Nephron progenitor cell (in vitro differentiated cells): ENCODE results near the gene HSFX3.
"Not testable (repeated sequence)": the region's sequence is repeated elsewhere in the genome, so short reads cannot be mapped to it uniquely, and the experiment has no call there.

Source experiments
- DNase-seq: peaks from one replicate; pipeline ENCODE4 v3.0.0; 2021
- H3K27ac Mint-ChIP-seq: 2 replicates; pipeline ENCODE4 v1.8.0; 2021; ENCODE audit warnings: mild to moderate bottlenecking, moderate library complexity, mixed read lengths
- H3K27me3 Mint-ChIP-seq: 2 replicates; pipeline ENCODE4 v1.8.0; 2021; ENCODE audit warnings: mild to moderate bottlenecking, low read depth, mixed read lengths; ENCODE audit not compliant: poor library complexity
- H3K36me3 Mint-ChIP-seq: 2 replicates; pipeline ENCODE4 v1.8.0; 2021; ENCODE audit warnings: low read depth, mixed read lengths
- H3K4me1 Mint-ChIP-seq: 2 replicates; pipeline ENCODE4 v1.8.0; 2021; ENCODE audit warnings: mixed read lengths
- H3K4me3 Mint-ChIP-seq: 2 replicates; pipeline ENCODE4 v1.8.0; 2021; ENCODE audit warnings: mild to moderate bottlenecking, moderate library complexity, mixed read lengths
- H3K9me3 Mint-ChIP-seq: 2 replicates; pipeline ENCODE4 v1.8.0; 2021; ENCODE audit warnings: mild to moderate bottlenecking, moderate library complexity, mixed read lengths
- TF ChIP-seq, protein P1 (sequence below): fragments of 200-600 bp; sonication (generic); IDR thresholded peaks from 2 replicates; pipeline ENCODE4 v1.5.0; 2021; ENCODE audit warnings: antibody characterized with exemption

The HSFX3 gene

DNA sequence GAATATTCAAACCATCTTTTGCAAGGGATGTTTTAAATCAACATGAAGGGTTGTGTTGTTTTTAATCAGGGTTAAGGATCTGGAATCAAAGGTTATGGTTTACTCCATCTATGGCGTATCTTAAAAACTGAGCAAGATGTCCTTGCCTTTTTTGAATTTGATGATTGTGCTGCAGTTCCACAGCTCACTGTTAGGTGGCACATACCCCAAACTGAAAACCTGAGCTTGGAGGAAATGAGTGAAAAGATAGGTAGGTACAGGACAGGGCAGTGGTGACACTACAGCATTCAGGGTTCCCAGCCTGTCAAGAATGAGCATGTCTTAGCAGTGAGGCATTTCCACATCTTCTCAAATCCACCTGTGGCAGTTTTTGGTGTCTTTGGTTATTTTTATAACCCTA, 22.0 kb downstream of the HSFX3 start:
- H3K9me3 Mint-ChIP-seq: peaks cover 35% of the 10 kb centered on the region
- no peaks in the 10 kb centered on the region for H3K4me1 Mint-ChIP-seq
- DNase-seq: no peak
- H3K27me3 Mint-ChIP-seq: no peaks in the 10 kb centered on the region
- H3K27ac Mint-ChIP-seq: no peak overlapping the region
- no peak overlapping the region for H3K4me3 Mint-ChIP-seq
- H3K36me3 Mint-ChIP-seq: peaks cover 5% of the 10 kb centered on the region
- TF ChIP-seq, protein P1, sequence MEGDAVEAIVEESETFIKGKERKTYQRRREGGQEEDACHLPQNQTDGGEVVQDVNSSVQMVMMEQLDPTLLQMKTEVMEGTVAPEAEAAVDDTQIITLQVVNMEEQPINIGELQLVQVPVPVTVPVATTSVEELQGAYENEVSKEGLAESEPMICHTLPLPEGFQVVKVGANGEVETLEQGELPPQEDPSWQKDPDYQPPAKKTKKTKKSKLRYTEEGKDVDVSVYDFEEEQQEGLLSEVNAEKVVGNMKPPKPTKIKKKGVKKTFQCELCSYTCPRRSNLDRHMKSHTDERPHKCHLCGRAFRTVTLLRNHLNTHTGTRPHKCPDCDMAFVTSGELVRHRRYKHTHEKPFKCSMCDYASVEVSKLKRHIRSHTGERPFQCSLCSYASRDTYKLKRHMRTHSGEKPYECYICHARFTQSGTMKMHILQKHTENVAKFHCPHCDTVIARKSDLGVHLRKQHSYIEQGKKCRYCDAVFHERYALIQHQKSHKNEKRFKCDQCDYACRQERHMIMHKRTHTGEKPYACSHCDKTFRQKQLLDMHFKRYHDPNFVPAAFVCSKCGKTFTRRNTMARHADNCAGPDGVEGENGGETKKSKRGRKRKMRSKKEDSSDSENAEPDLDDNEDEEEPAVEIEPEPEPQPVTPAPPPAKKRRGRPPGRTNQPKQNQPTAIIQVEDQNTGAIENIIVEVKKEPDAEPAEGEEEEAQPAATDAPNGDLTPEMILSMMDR: peak; percentile 31

DNA sequence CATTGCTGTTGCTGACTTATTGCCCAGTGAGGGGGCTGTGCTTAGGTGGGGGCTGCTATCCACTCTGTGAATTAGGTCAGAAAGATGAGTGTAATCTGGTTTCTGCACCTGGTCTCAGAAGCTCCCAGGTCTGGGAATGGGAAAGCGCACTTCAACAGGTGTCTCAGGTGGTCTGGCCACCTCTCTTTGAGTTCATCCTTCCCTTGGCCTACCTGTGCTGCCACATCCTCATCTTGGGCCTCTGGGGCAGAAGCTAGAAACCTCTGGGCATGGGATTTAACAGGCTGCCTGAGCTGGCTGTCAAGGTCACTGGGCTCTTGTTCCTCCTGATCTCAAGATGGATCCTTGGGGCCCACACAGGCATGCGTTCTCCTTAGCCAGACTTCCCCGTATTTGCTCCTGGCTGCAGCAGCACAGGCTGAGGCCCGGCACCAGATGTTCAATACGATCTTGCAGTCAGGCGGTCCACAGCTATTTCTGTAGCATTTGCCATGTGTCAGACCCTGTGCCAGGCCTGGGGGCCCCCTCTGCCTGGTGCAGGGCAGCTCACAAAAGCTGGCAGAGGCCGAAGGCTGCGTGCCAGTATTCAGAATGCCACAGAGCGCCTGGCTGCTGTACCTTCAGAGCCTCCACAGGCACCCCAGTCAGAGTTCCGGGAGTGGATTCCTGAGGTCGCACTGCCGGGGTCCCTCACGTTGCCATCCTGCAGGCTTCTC, 23.2 kb downstream of the HSFX3 start:
- H3K4me1 Mint-ChIP-seq, H3K27ac Mint-ChIP-seq, H3K36me3 Mint-ChIP-seq, H3K4me3 Mint-ChIP-seq, H3K27me3 Mint-ChIP-seq, DNase-seq: not testable (repeated sequence)
- H3K9me3 Mint-ChIP-seq: peaks cover 35% of the 10 kb centered on the region

DNA sequence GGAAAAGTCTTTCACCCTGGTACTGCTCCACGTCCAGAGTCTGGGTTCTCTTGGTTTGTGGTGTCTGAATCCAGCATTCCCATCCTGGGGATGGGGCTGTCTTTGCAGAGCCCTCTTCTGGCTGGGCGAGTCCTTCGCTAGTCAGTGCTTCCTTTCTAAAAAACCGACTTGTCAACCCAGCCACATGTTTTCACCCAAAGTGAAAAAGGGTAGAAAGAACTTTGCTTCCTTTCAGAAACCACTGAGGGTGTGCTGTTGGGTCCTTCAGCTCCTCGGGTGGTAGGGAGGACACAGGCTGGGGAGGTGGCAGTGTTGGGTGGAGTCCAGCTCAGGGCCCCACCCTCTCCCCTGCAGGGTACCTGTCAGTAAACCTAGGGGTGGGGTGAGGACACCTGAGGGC, 23.8 kb downstream of the HSFX3 start:
- not testable (repeated sequence) for DNase-seq, H3K4me1 Mint-ChIP-seq, H3K27me3 Mint-ChIP-seq, H3K27ac Mint-ChIP-seq, H3K36me3 Mint-ChIP-seq, H3K4me3 Mint-ChIP-seq
- peaks cover 31% of the 10 kb centered on the region for H3K9me3 Mint-ChIP-seq

DNA sequence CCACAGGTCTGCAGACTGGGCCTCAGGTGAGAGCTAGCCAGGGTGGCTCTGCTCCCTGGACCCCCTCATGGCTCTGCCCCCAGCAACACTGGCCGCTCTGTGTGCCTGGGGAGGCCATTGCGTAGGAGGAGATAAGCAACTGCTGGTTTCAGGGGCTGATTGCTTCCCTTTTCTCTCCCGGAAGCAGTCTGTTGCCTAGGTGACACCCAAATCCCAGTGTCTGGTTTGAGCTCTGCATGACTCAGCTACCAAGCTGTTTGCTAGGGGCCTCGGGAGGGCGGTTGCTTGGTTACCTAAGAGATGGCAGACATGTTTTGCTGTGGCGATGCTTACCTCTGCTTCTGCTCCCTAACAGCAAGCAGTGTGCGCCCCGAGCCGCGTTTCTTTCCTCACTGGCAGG, 24.3 kb downstream of the HSFX3 start:
- H3K4me3 Mint-ChIP-seq, H3K36me3 Mint-ChIP-seq, H3K27ac Mint-ChIP-seq, H3K27me3 Mint-ChIP-seq, H3K4me1 Mint-ChIP-seq: not testable (repeated sequence)
- peaks cover 35% of the 10 kb centered on the region for H3K9me3 Mint-ChIP-seq
- peak; percentile 15 for DNase-seq

DNA sequence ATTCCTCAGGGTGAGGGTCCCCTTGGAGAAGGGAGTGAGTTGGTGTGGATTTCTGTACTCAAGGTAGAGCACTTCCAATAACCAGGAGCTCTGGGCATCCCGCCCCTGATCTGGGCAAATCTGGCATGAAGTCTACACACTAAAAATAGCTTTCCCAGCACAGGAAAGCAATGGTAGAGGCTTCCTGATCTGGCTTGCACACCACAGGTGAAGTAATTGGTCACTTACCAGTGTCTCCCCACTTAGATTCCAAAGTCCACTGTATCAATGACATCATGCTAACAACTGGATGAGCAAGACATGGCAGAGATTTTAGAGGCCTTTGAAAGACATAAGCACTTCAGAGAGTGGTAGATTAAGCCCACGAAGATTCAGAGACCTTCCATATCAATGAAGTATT, 26.8 kb downstream of the HSFX3 start:
- Mint-ChIP-seq H3K4me3 (no peak overlapping the region), H3K4me1 (no peaks in the 10 kb centered on the region), H3K9me3 (peaks cover 47% of the 10 kb centered on the region), H3K36me3 (peaks cover 6% of the 10 kb centered on the region), H3K27ac (no peak overlapping the region), H3K27me3 (peaks cover 3% of the 10 kb centered on the region)
- DNase-seq: no peak
- TF ChIP-seq, protein P1: no peak

DNA sequence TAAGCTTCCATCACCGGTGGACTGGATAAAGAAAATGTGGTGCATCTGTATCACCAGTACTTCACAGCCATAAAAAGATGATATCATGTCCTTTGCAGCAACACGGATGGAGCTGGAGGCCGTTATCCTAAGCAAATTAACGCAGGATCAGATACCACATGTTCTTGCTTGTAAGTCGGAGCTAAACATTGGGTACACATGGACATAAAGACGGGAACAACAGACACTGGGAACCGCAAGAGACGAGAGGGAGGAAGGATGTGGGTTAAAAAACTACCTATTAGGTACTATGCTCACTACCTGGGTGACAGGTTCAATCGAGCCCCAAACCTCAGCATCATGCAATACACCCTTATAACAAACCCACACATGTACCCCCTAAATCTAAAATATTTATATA, 28.3 kb downstream of the HSFX3 start:
- no peak overlapping the region for H3K4me3 Mint-ChIP-seq
- H3K27me3 Mint-ChIP-seq: peaks cover 3% of the 10 kb centered on the region
- H3K27ac Mint-ChIP-seq: no peak overlapping the region
- no peaks in the 10 kb centered on the region for H3K4me1 Mint-ChIP-seq
- peaks cover 16% of the 10 kb centered on the region for H3K36me3 Mint-ChIP-seq
- TF ChIP-seq, protein P1: no peak
- DNase-seq: no peak
- peaks cover 59% of the 10 kb centered on the region for H3K9me3 Mint-ChIP-seq

DNA sequence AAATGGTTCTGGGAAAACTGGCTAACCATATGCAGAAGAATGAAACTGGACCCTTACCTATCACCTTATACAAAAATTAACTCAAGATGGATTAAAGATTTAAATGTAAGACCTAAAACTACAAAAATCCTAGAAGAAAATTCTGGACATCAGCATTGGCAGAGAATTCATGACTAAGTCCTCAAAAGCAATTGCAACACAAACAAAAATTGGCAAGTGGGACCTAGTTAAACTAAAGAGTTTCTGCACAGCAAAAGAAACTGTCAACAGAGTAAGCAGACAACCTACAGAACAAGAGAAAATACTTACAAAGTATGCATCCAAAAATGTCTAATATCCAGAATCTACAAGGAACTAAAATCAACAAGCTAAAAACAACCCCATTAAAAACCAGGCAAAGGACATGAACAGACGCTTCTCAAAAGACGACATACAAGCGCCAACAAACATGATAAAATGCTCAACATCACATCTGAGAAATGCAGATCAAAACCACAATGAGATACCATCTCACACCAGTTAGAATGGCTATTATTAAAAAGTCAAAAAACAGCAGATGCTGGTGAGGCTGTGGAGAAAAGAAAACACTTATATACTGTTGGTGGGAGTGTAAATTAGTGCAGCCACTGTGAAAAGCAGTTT, 29.0 kb downstream of the HSFX3 start:
- not testable (repeated sequence) for H3K27ac Mint-ChIP-seq, H3K27me3 Mint-ChIP-seq, DNase-seq, H3K4me1 Mint-ChIP-seq, H3K4me3 Mint-ChIP-seq
- Mint-ChIP-seq H3K36me3 (peaks cover 16% of the 10 kb centered on the region), H3K9me3 (peaks cover 63% of the 10 kb centered on the region)

DNA sequence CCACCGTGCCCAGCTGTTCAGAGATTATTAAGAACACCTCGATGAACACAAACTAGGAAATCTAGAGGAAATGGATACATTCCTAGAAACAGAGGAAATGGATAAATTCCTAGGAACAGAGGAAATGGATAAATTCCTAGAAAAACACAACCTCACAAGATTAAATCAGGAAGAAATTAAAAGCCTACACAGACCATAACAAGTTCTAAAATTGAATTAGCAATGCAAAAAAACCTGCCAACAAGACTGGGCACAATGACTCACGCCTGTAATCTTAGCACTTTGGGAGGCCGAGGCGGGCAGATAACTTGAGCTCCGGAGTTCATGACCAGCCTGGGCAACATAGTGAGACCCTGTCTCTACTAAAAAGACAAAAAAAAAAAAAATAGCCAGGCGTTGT, 31.5 kb downstream of the HSFX3 start:
- H3K4me1 Mint-ChIP-seq: peaks cover 3% of the 10 kb centered on the region
- DNase-seq: no peak
- peaks cover 16% of the 10 kb centered on the region for H3K36me3 Mint-ChIP-seq
- TF ChIP-seq, protein P1: no peak
- no peak overlapping the region for H3K4me3 Mint-ChIP-seq
- no peak overlapping the region for H3K27ac Mint-ChIP-seq
- H3K9me3 Mint-ChIP-seq: peaks cover 61% of the 10 kb centered on the region
- peaks cover 8% of the 10 kb centered on the region for H3K27me3 Mint-ChIP-seq
